Body of pancreas (tissue), 4 donors: ENCODE measurements around the gene WDR81. TPM values are rescaled to one million over a fixed set of nuclear protein-coding genes. Genes with fewer than 3 reads are reported as not detected.

Experiments
- ATAC-seq: fragments of 150-250 bp; one replicate; pipeline ENCODE4 v1.9.1; 2016
- DNase-seq, 4 donors: peaks; one replicate each; pipeline ENCODE4 v3.0.0-alpha.2; 2019
- H3K27ac ChIP-seq, 4 donors: fragments of 200-600 bp; sonication (generic); 1 replicate in 3 of 4; 2 replicates in 1 of 4; pipeline versions ENCODE4 v1.5.1 to v1.6.1; 2016 to 2019; ENCODE audit warnings: mild to moderate bottlenecking in 1 of 4, mixed read lengths in 1 of 4, moderate library complexity in 1 of 4
- H3K27me3 ChIP-seq, 2 donors: fragments of 200-600 bp; sonication (generic); one replicate each; pipeline ENCODE4 v1.6.0; 2016; ENCODE audit warnings: mild to moderate bottlenecking in 1 of 2
- H3K36me3 ChIP-seq, 2 donors: fragments of 200-600 bp; sonication (generic); replicated peaks in 1 of 2; 2 replicates each; pipeline ENCODE4 v1.5.1; 2016; ENCODE audit warnings: low read depth in 2 of 2; ENCODE audit not compliant: insufficient read depth in 1 of 2
- H3K4me1 ChIP-seq: fragments of 200-600 bp; sonication (generic); one replicate; pipeline ENCODE4 v1.6.0; 2016
- H3K4me3 ChIP-seq, 2 donors: fragments of 200-600 bp; sonication (generic); 1 replicate in 1 of 2; 2 replicates in 1 of 2; pipeline ENCODE4 v1.5.1; 2016 to 2019
- H3K9me3 ChIP-seq, 3 donors: fragments of 200-600 bp; sonication (generic); 1 replicate in 2 of 3; 2 replicates in 1 of 3; pipeline ENCODE4 v1.5.1; 2016
- POLR2A ChIP-seq, 3 donors: fragments of 450-650 bp; IDR thresholded peaks; one replicate each; pipeline ENCODE4 v1.6.1; 2016; ENCODE audit warnings: antibody characterized with exemption in 3 of 3, mild to moderate bottlenecking in 2 of 3
- WGBS, 2 donors: methylation state at CpG; one replicate each; pipeline ENCODE4 v1.1.5; 2017; 5-methylcytosine and 5-hydroxymethylcytosine counted together
- intact Hi-C: fragments of 100-400 bp; cut with DNase I; formaldehyde crosslinking; loops from one replicate; pipeline ENCODE4 v1.15.1; 2023
- total RNA-seq, 2 donors: library from RNA; depleted of rRNA; stranded (reverse); fragments of >200 nt; gene quantifications; one replicate each; pipeline ENCODE4 v1.1.0, GENCODE V29; 2016
- TF ChIP-seq, protein P1 (sequence below), 7 experiments: fragments of 450-650 bp in 4 of 7; fragments of 200-600 bp in 3 of 7; sonication (generic) in 3 of 7; IDR thresholded peaks; one replicate each; pipeline ENCODE4 v1.5.1; 2016 to 2019; ENCODE audit warnings: antibody characterized with exemption in 7 of 7

Gene WDR81
- total RNA-seq, 2 donors from 2014 or later: 15.6 to 31.6 TPM

DNA sequence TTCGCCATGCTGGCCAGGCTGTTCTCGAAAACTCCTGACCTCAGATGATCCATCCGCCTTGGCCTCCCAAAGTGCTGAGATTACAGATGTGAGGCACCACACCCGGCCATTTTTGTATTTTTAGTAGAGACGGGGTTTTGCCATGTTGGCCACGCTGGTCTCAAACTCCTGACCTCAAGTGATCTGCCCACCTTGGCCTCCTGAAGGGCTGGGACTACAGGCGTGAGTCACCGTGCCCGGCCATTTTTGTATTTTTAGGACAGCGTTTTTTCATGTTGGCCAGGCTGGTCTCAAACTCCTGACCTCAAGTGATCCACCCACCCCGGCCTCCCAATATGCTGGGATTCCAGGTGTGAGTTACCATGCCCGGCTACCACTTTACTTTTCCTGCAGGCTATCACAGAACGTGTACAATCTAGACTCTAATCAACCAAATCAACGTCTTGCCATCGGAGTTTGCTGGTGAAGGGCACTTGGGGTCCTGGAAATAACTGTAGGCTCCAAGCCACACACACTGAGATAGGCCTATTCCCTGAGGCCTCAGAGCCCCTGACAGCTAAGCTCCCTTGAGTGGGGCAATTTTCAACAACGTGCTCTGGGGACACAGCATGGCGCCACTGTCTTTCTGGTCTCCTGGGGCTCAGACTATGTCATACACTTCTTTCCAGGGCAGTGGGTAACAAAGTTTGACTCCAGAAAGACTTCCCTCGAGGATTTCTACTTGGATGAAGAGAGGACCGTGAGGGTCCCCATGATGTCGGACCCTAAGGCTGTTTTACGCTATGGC is 50.1 kb downstream of the WDR81 start:
- no peaks in the 10 kb centered on the region for H3K36me3 ChIP-seq
- H3K27me3 ChIP-seq: no peaks in the 10 kb centered on the region
- H3K4me3 ChIP-seq: no peak overlapping the region
- ATAC-seq (no peak), DNase-seq (no peak)
- 87 to 89% methylated on average over 17 to 21 of the region's 21 CpGs for WGBS, 2 donors
- H3K9me3 ChIP-seq: no peaks in the 10 kb centered on the region
- H3K27ac ChIP-seq: no peak overlapping the region
- intact Hi-C loops: no loop called here
- H3K4me1 ChIP-seq: peaks cover 4% of the 10 kb centered on the region
- TF ChIP-seq, protein P1, sequence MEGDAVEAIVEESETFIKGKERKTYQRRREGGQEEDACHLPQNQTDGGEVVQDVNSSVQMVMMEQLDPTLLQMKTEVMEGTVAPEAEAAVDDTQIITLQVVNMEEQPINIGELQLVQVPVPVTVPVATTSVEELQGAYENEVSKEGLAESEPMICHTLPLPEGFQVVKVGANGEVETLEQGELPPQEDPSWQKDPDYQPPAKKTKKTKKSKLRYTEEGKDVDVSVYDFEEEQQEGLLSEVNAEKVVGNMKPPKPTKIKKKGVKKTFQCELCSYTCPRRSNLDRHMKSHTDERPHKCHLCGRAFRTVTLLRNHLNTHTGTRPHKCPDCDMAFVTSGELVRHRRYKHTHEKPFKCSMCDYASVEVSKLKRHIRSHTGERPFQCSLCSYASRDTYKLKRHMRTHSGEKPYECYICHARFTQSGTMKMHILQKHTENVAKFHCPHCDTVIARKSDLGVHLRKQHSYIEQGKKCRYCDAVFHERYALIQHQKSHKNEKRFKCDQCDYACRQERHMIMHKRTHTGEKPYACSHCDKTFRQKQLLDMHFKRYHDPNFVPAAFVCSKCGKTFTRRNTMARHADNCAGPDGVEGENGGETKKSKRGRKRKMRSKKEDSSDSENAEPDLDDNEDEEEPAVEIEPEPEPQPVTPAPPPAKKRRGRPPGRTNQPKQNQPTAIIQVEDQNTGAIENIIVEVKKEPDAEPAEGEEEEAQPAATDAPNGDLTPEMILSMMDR (IDR thresholded peaks at IDR 0.05): no peak
- TF ChIP-seq POLR2A (IDR thresholded peaks at IDR 0.05): no peak

DNA sequence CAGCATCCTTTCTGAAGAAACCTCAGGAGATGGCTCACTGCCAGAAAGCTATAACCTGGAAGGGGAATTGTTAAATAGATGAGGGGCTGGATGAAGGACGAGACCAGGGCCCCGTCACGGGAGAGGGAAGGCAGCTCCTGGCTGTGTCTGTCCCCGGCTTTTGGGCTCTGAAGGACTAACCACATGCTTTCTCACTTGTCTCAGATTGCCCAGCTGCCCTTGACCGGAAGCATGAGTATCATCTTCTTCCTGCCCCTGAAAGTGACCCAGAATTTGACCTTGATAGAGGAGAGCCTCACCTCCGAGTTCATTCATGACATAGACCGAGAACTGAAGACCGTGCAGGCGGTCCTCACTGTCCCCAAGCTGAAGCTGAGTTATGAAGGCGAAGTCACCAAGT is 51.8 kb downstream of the WDR81 start:
- Histone ChIP-seq H3K4me3 (no peak overlapping the region), H3K27ac (no peak overlapping the region), H3K27me3 (no peaks in the 10 kb centered on the region), H3K36me3 (no peaks in the 10 kb centered on the region), H3K9me3 (no peaks in the 10 kb centered on the region), H3K4me1 (no peaks in the 10 kb centered on the region)
- 91 to 95% methylated on average over 5 to 10 of the region's 10 CpGs for WGBS, 2 donors
- intact Hi-C loops: no loop called here
- no peak for ATAC-seq
- TF ChIP-seq, protein P1 (IDR thresholded peaks at IDR 0.05): no peak
- TF ChIP-seq POLR2A (IDR thresholded peaks at IDR 0.05): no peak
- no peak for DNase-seq

DNA sequence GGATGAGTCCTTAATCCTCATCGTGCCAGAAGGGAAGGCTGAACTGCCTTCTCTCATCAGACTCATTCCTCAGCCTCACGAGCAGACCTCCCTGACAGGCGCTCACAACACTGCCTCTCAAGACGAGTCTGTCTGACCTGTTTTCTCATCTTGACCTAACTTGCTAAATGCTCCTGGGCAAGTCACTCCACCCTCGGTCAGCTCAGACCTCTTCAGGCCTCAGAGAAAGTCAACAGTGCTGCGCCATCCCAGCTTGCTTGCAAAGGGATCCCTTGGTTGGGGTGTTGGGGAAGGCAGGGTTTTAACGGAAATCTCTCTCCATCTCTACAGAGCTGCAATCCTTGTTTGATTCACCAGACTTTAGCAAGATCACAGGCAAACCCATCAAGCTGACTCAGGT is 52.4 kb downstream of the WDR81 start:
- Histone ChIP-seq H3K4me1 (no peaks in the 10 kb centered on the region), H3K9me3 (no peaks in the 10 kb centered on the region), H3K36me3 (no peaks in the 10 kb centered on the region), H3K4me3 (no peak overlapping the region), H3K27ac (no peak overlapping the region), H3K27me3 (no peaks in the 10 kb centered on the region)
- 89 to 93% methylated on average over 7 of the region's 7 CpGs for WGBS, 2 donors
- TF ChIP-seq POLR2A (IDR thresholded peaks at IDR 0.05): no peak
- TF ChIP-seq, protein P1 (IDR thresholded peaks at IDR 0.05): no peak
- intact Hi-C loops: no loop called here
- no peak for ATAC-seq
- no peak for DNase-seq

DNA sequence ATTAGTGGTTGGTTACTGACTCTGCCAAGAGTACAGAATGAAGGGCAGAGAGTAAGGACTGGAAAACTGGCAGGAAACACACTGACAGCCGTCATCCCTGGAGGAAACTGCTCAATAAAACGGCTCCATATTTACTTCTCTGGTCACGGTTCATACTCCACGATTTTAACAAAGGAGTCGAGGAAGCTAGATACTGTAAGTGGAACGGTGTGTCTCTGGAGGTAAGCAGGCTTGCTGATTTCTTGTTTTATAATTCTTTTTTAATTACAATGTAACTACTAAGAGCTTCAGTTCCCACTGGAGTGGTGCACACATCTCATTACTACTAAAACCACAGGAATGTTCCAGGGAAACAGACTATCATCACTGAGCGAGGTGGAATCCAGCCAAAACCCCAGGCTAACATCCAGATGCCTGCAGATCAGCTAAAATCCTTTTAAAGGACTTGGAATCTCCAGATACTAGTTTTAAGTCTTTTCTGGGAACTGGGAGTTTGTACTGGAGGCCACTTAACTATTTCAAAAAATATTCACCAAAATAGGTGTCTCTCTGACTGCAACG is 55.1 kb downstream of the WDR81 start:
- peak; percentile 39 to 66 (median 54) for DNase-seq
- no peaks in the 10 kb centered on the region for H3K4me1 ChIP-seq
- peak overlapping the region in 2 of 4 donors; percentile 8 to 47 for H3K27ac ChIP-seq
- 63 to 80% methylated on average over 8 of the region's 8 CpGs for WGBS, 2 donors
- intact Hi-C loops: no loop called here
- no peaks in the 10 kb centered on the region for H3K27me3 ChIP-seq
- H3K4me3 ChIP-seq: no peak overlapping the region
- no peaks in the 10 kb centered on the region for H3K9me3 ChIP-seq
- TF ChIP-seq POLR2A (IDR thresholded peaks at IDR 0.05): no peak
- TF ChIP-seq, protein P1 (IDR thresholded peaks at IDR 0.05): no peak
- ATAC-seq: peak; percentile 33
- no peaks in the 10 kb centered on the region for H3K36me3 ChIP-seq
